Stomach (tissue), 9 donors: ENCODE measurements around the gene PPIP5K2. TPM values are rescaled to one million over a fixed set of nuclear protein-coding genes. Genes with fewer than 3 reads are reported as not detected.
"Not testable (repeated sequence)": the region's sequence is repeated elsewhere in the genome, so short reads cannot be mapped to it uniquely, and the experiment has no call there.

ENCODE experiments used
- DNase-seq, 2 donors: peaks; one replicate each; pipeline versions ENCODE4 v3.0.0 to v3.0.0-alpha.2; 2013 to 2019
- H3K27ac ChIP-seq, 5 donors: fragments of 200-600 bp in 4 of 5; sonication (generic) in 4 of 5; one replicate each; pipeline ENCODE4 v1.5.1; 2013 to 2019; ENCODE audit warnings: mild to moderate bottlenecking in 1 of 5, moderate library complexity in 1 of 5
- H3K27me3 ChIP-seq, 3 donors: fragments of 200-600 bp; sonication (generic); one replicate each; pipeline ENCODE4 v1.5.1; 2017 to 2019; ENCODE audit warnings: mixed run types in 1 of 3
- H3K36me3 ChIP-seq, 4 donors: fragments of 200-600 bp; sonication (generic); 1 replicate in 3 of 4; 2 replicates in 1 of 4; pipeline ENCODE4 v1.5.1; 2016 to 2019
- H3K4me1 ChIP-seq, 4 donors: fragments of 200-600 bp; sonication (generic); one replicate each; pipeline ENCODE4 v1.5.1; 2016 to 2019
- H3K4me3 ChIP-seq, 4 donors: fragments of 200-600 bp; sonication (generic) in 3 of 4; one replicate each; pipeline ENCODE4 v1.5.1; 2016 to 2019; ENCODE audit warnings: mild to moderate bottlenecking in 1 of 4
- H3K9me3 ChIP-seq, 4 donors: fragments of 200-600 bp; sonication (generic); one replicate each; pipeline ENCODE4 v1.5.1; 2016 to 2019
- EP300 ChIP-seq: sonication (generic); formaldehyde crosslinking; IDR thresholded peaks from one replicate; pipeline ENCODE4 v1.6.1; 2017; ENCODE audit warnings: antibody characterized with exemption
- POLR2A ChIP-seq, 4 donors: fragments of 450-650 bp; IDR thresholded peaks; one replicate each; pipeline ENCODE4 v1.6.1; 2016; ENCODE audit warnings: antibody characterized with exemption in 4 of 4, control low read depth in 2 of 4, mild to moderate bottlenecking in 1 of 4, moderate library complexity in 1 of 4
- POLR2AphosphoS5 ChIP-seq, 3 donors: sonication (generic); formaldehyde crosslinking; IDR thresholded peaks; one replicate each; pipeline ENCODE4 v1.6.1; 2016; ENCODE audit warnings: antibody characterized with exemption in 3 of 3
- WGBS, 5 donors: extraction: QIAGEN DNeasy Blood & Tissue Kit in 3 of 5; methylation state at CpG; one replicate each; pipeline versions ENCODE4 v1.1.5 to v1.1.7; 2013 to 2018; 5-methylcytosine and 5-hydroxymethylcytosine counted together
- intact Hi-C: fragments of 100-400 bp; cut with DNase I; formaldehyde crosslinking; loops from one replicate; pipeline ENCODE4 v1.15.1; 2023; ENCODE audit warnings: low total_unique reads
- polyA plus RNA-seq, 3 donors: library from polyadenylated mRNA; stranded (reverse); fragments of 200-250 nt; gene quantifications; one replicate each; pipeline ENCODE4 v1.2.3, GENCODE V29; 2013
- total RNA-seq, 5 donors: library from RNA; depleted of rRNA; stranded (reverse); fragments of >200 nt; gene quantifications; one replicate each; pipeline versions ENCODE4 v1.1.0 to v1.2.3, GENCODE V29; 2014 to 2016
- TF ChIP-seq, protein P1 (sequence below), 7 experiments: fragments of 450-650 bp in 4 of 7; fragments of 200-600 bp in 3 of 7; sonication (generic) in 3 of 7; IDR thresholded peaks; one replicate each; pipeline ENCODE4 v1.5.1; 2016 to 2019; ENCODE audit warnings: antibody characterized with exemption in 7 of 7, control low read depth in 2 of 7, mild to moderate bottlenecking in 1 of 7
- donor health status: healthy with polysubstance abuse.
- donor health status: Bipolar disorder and iron deficiency.
- donor health status: healthy.

The PPIP5K2 gene
- total and polyA plus RNA-seq, 8 donors = 12.1 to 101 (median 28.2) TPM

DNA sequence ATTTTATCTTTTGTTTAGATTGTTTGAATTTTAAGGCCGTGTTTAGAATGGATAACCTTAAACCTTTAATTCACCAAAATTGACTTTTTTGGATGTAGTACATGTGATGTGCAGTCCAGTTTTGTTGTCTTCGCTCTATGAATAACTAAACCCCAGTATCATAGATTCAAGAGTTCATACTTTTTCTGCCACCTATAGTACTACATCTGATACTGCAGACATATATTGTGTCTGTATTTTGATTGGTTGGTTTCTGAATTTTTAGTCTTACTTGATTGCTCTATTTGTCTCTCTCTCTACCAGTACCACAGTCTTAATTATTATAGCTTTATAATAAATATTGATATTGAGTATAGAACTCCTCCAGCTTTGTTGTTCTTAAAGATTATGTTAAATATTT is 58.1 kb downstream of the PPIP5K2 start:
- Histone ChIP-seq H3K36me3 (peaks cover 0 to 95% (median 79%) of the 10 kb centered on the region in 4 donors), H3K4me1 (no peaks in the 10 kb centered on the region), H3K27ac (no peak overlapping the region), H3K4me3 (no peak overlapping the region), H3K27me3 (no peaks in the 10 kb centered on the region), H3K9me3 (no peaks in the 10 kb centered on the region)
- WGBS, 5 donors = 78 to 92% (median 83%) methylated on average over 2 of the region's 2 CpGs
- no peak for DNase-seq
- intact Hi-C loops = no loop called here
- no peak for TF ChIP-seq EP300
- TF ChIP-seq, protein P1, sequence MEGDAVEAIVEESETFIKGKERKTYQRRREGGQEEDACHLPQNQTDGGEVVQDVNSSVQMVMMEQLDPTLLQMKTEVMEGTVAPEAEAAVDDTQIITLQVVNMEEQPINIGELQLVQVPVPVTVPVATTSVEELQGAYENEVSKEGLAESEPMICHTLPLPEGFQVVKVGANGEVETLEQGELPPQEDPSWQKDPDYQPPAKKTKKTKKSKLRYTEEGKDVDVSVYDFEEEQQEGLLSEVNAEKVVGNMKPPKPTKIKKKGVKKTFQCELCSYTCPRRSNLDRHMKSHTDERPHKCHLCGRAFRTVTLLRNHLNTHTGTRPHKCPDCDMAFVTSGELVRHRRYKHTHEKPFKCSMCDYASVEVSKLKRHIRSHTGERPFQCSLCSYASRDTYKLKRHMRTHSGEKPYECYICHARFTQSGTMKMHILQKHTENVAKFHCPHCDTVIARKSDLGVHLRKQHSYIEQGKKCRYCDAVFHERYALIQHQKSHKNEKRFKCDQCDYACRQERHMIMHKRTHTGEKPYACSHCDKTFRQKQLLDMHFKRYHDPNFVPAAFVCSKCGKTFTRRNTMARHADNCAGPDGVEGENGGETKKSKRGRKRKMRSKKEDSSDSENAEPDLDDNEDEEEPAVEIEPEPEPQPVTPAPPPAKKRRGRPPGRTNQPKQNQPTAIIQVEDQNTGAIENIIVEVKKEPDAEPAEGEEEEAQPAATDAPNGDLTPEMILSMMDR (IDR thresholded peaks at IDR 0.05) = no peak
- TF ChIP-seq POLR2AphosphoS5 (IDR thresholded peaks at IDR 0.05) = no peak
- no peak for TF ChIP-seq POLR2A (IDR thresholded peaks at IDR 0.05)

DNA sequence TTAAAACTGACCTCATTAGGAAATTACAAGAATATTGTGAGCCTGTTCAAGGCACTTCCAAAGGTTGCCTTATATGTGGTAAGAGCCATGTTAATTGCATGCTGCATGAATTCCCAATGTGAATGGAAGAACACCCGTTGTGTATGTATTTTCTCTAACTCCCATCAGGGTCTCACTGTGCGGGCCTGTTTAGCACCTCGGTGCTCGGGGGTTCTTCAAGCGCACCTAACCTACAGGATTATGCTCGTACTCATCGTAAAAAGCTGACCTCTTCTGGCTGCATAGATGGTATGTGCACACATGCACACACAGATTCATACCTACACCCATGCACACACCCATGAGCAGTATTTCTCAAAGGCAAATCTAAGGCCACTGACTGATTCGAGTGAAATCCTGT is 66.1 kb downstream of the PPIP5K2 start:
- H3K4me1 ChIP-seq = no peaks in the 10 kb centered on the region
- no peak for DNase-seq
- H3K9me3 ChIP-seq = no peaks in the 10 kb centered on the region
- H3K27ac ChIP-seq = no peak overlapping the region
- H3K36me3 ChIP-seq = peaks cover 5 to 91% (median 81%) of the 10 kb centered on the region in 4 donors
- no peaks in the 10 kb centered on the region for H3K27me3 ChIP-seq
- intact Hi-C loops = no loop called here
- WGBS, 5 donors = 95 to 98% (median 96%) methylated on average over 8 of the region's 8 CpGs
- H3K4me3 ChIP-seq = no peak overlapping the region
- TF ChIP-seq EP300 (no peak), POLR2AphosphoS5 (IDR thresholded peaks at IDR 0.05) (no peak), POLR2A (IDR thresholded peaks at IDR 0.05) (no peak)
- TF ChIP-seq, protein P1 (IDR thresholded peaks at IDR 0.05) = no peak

DNA sequence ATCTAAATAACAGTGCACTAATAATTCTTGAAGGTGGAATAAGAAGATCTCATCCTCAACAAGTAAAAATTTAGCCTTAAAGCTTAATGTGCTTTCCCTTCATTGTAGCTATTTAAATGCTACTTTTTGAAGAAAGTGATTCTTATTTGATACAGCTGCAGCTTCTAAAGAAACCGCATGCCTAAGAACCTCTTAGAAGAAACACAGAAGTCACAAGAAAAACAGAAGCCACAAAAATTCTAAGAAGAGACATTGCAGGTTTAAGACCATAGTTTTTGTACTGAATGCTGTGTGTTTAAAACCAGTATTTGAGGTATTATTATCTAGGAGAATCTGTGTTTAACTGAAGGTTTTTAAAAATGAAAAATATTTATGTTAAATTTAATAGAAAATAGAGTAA is 68.3 kb downstream of the PPIP5K2 start:
- DNase-seq = no peak
- WGBS, 5 donors = 78 to 96% (median 93%) methylated on average over 1 of the region's 1 CpG
- H3K36me3 ChIP-seq = peaks cover 5 to 87% (median 78%) of the 10 kb centered on the region in 4 donors

DNA sequence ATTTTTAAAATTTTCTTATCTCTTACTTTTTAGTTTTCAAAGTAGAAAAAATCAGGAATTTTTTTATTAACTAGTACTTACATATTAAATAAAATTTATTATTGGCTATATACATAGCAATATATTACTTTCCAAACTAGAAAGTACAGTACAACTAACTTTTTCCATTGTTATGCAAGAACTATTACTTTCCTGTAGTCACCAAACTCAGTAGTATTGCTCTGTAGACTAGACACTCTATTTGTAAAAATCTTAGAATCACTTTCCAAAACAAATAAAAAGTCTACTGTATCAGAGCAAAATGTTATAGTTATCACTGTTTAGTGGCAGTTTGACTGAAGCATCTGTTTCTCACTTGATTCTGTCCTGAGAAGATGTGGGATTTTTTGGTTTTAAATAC is 83.1 kb downstream of the PPIP5K2 start:
- Histone ChIP-seq H3K27ac (no peak overlapping the region), H3K4me1 (no peaks in the 10 kb centered on the region), H3K9me3 (no peaks in the 10 kb centered on the region), H3K27me3 (no peaks in the 10 kb centered on the region), H3K4me3 (no peak overlapping the region), H3K36me3 (peaks cover 0 to 64% (median 55%) of the 10 kb centered on the region in 4 donors)
- no peak for DNase-seq
- intact Hi-C loops = no loop called here
- no peak for TF ChIP-seq POLR2A (IDR thresholded peaks at IDR 0.05)
- no peak for TF ChIP-seq POLR2AphosphoS5 (IDR thresholded peaks at IDR 0.05)
- TF ChIP-seq EP300 = no peak
- TF ChIP-seq, protein P1 (IDR thresholded peaks at IDR 0.05) = no peak

More for the DNA sequence above, 68.3 kb downstream of the PPIP5K2 start:
- Histone ChIP-seq H3K27ac (no peak overlapping the region), H3K9me3 (no peaks in the 10 kb centered on the region), H3K4me3 (no peak overlapping the region), H3K4me1 (no peaks in the 10 kb centered on the region), H3K27me3 (no peaks in the 10 kb centered on the region)
- intact Hi-C loops = no loop called here
- TF ChIP-seq, protein P1 (IDR thresholded peaks at IDR 0.05) = no peak
- TF ChIP-seq EP300 (no peak), POLR2AphosphoS5 (IDR thresholded peaks at IDR 0.05) (no peak), POLR2A (IDR thresholded peaks at IDR 0.05) (no peak)

DNA sequence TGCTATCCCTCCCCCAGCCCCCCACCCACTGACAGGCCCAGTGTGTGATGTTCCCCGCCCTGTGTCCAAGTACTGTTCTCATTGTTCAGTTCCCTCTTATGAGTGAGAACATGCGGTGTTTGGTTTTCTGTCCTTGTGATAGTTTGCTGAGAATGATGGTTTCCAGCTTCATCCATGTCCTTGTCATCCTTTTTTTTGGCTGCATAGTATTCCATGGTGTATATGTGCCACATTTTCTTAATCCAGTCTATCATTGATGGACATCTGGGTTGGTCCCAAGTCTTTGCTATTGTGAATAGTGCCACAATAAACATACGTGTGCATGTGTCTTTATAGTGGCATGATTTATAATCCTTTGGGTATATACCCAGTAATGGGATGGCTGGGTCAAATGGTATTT is 84.9 kb downstream of the PPIP5K2 start:
- peaks cover 0 to 54% (median 53%) of the 10 kb centered on the region in 4 donors for H3K36me3 ChIP-seq
- intact Hi-C loops, DNase-seq, H3K4me3 ChIP-seq, H3K27ac ChIP-seq, H3K27me3 ChIP-seq, H3K4me1 ChIP-seq, H3K9me3 ChIP-seq: not testable (repeated sequence)
- WGBS, 5 donors = 91 to 100% (median 98%) methylated on average over 3 of the region's 3 CpGs
